ENCODE results near the gene FLT3.
"Not testable (repeated sequence)": the region's sequence is repeated elsewhere in the genome, so short reads cannot be mapped to it uniquely, and the experiment has no call there.

Gene FLT3

DNA sequence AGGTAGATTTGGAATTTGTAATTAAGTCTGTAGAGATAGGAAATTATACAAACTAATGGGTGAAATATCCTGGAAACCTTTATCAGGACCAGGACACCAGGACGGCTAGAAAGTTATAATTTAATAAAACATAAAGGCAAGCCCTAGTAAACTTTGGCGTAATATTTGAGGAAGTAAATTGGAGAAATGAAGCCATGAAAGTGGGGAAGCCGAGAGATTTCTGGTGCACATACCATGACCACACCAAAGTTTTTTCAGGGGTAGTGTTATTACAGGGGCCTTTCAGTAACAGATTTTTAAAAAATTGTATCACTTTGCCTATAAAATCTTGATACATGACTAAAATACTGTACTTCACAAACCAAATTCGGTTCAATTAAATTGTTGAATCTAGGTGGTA is 57.2 kb downstream of the FLT3 start:
- no peak for DNase-seq

GRCh38 chr13:28041501-28041900 is 58.9 kb downstream of the FLT3 start:
- DNase-seq = no peak

DNA sequence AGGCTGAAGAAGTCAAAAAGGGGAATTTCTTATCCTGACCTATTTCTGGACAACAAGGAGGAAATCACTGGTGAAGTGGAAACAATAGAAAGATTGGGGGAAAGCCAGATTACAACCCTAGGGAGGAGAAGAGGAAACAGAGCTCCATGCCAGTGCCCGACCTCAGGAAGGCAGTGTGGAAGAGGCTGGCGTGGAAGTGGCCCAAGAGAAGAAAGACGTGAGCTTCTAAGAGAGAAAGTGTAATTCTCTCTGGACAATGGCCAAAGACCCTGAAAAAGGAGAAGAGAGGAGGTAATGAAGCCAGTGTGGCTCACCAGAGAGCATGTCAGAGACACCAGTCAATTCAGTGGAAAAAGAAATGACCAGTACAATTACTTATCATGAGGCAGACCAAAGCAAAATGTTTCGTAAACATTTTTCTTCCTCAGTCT is 59.3 kb downstream of the FLT3 start:
- DNase-seq = no peak

DNA sequence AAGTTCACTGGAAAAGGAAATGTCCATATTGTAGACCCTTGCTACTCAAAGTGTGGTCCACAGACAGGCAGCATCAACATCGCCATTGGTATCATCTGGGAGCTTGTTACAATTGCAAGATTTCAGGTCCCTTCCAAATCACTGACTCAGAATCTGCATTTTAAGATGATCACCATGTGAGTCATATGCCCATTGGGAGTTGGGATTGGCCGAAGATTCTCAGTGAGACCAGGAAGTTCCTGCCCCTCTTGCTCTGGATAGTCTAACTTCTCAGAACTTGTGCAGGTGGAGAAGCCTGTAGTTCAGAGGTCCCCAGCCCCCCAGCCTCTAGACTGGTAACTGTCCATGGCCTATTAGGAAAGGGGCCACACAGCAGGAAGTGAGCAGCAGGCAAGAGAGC is 63.0 kb downstream of the FLT3 start:
- DNase-seq = no peak

DNA sequence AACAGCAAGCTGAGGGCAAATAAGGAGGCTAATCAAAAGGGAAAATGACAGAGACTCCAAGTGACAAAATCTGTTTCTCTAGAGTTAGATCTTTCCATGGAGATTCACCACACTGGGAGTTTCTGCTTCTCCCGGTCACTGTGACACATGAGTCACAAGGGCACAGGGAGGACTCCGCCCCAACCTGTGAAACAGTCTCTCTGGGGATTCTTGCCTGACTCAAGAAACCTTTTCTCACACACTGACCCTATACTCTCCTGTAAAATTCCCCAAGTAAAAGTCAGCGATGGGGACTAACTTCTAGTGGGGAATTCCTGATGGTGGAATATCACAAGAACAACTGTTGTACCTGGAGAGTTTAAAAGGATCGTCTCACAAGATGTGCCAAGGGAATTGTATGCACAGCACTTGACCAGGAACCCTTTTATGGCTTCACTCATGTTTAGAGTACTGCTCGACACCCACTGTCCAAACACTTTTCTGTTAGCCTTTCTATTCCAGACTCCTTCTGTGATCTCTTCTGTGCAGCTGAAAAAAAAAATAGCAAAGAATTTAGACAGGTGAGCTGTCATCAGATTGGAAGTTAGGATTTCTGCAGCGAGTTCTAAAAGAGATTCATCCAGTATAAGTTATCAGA is 65.1 kb downstream of the FLT3 start:
- no peak for DNase-seq

GRCh38 chr13:28033894-28034655 is 66.3 kb downstream of the FLT3 start:
- DNase-seq = no peak

DNA sequence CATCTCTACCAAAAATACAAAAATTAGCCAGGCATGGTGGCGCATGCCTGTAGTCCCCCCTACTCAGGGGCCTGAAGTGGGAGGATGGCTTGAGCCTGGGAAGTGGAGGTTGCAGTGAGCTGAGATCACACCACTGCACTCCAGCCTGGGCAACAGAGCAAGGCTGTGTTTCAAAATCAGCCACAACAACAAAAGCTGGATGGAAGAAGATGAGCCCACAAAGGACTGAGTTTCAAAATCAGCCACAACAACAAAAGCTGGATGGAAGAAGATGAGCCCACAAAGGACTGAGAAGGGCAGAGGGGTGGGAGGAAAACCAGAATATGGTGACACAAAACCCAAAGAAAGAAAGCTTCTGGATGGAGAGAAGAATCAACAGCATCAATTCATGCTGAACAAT is 67.9 kb downstream of the FLT3 start:
- not testable (repeated sequence) for DNase-seq

DNA sequence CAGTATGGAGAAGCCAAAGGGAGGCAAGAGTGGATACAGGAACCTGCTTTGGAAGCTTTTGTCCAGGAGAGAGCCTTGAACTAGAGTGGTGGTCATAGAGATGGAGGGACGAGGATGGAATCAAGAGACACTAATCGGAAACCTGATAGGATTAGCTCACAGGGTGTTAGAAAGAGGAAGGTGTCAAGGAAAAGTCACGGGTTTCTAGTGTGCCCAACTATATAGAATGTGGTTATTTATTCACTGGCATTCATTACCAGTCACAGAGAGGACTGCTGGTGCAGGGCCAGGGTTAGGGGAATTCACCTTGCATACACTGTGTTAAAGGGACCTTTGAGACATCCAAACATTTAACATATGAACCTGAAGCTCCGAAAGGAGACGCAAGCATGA is 68.5 kb downstream of the FLT3 start:
- no peak for DNase-seq

GRCh38 chr13:28031220-28031895 is 69.0 kb downstream of the FLT3 start:
- no peak for DNase-seq

DNA sequence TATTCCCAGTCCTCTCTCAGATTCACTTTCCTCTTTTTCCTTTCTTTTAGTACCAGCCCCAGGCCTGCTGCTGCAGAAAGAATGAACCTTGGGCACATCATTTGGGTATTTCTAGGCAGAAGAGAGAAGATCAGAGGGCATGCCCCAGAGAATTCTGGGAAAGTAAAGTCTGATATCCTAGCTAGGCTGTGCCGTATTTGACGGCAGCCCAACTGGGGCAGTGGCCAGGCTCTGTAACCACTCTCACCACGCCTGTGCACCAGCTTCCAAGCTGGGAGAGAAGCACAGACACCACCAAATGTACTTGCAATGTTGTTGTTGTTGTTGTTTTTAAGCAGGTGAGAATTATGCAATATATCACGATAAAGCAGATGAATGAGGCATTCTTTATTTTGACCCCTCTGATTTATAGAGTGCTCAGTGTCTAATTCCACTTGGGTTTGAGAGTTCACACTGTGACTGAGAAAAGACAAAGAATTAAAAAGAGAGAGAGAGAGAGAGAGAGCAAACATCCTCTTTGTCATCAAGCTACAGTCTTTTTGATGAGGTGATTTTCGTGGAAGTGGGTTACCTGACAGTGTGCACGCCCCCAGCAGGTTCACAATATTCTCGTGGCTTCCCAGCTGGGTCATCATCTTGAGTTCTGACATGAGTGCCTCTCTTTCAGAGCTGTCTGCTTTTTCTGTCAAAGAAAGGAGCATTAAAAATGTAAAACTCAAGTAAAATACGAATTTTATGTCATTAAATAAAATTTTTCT is 72.6 kb downstream of the FLT3 start:
- no peak for DNase-seq

- no peak for DNase-seq
These were observed 73.3 kb downstream of the FLT3 start for GRCh38 chr13:28027071-28027470.

DNA sequence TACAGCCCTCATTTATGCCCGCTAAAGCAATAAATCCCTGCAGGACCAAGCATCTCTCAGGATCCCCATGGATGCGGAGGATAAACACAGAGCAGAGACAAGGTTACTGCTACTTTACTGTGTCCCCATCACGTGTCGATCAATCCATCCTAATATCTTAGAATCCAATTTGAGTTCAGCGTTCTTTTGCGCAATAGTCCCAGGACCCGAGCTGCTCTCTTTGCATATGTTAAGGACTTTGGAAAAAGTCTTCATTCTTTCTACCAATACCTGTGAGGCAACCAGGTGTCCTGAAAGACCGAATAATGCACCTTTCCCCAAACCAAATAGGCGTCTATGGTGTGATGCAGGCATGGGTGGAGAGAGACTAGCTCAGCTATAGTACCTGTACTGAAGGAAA is 73.9 kb downstream of the FLT3 start:
- no peak for DNase-seq

DNA sequence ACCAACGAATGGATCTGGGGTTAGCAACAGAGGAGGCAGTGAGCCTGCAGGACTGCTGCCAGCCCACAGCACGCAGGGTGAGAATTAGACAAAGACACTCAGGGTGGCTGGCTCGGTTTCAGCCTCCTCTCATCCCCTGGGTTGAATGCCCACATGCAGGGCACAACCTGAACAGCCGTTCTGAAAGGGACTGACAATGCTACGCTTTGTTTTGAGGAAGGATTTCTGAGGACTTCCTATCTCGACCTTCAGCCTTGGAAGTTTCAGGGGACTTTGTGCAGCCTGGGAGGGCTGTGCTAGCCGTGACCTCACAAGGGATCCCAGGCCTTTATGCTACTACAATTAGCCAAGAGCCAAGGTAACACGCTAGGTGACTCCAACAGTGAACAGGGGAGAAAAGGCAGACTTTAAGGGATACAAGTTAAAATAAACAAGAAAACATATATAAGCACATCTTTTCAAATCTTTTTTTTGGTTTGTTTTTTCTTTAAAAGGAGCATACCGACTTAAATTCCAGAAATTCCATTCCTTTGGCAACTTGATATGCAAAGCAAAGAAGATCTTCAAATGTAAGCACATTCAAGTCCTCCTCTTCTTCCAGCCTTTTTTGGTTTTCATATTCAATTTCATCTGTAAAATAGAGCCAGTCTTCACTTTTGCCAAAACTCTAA is 77.4 kb downstream of the FLT3 start:
- DNase-seq = no peak

DNA sequence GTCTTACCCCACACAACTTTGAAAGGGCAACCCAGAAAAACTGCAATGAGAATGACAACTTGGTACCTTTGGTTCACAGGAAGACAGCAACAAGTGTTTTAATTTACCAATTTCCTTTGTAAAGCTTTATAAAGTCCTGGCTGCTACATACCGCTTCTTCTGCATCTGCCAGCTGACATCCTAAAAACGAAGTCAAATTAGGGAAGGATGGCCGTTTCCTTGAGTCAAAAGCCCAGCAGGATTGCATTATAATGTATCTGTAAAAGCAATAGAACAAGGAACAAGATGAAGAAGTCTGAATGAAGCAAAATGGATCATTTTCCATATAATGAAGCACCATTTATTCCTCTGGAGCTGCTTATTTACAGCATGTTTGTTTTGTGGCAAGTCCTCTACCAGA is 86.1 kb downstream of the FLT3 start:
- no peak for DNase-seq

DNA sequence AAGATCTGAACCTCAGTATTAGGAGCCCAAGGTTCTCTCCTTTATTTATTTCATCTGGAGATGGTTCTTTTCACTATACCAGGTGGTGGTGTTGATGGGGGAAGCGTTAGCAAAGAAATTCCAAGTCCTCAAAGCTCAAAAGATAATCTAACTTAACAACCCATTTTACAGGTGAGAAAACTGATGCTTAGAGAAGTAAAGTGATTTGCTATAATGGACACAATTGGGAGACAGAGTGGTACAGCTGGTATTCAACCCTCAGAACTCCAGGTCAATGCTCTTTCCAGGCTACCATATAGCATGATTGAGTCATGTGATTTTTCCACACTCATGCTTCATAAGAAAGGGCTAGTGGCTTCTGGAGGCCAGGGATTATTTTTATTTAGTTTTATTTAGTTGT is 86.9 kb downstream of the FLT3 start:
- DNase-seq = no peak

DNA sequence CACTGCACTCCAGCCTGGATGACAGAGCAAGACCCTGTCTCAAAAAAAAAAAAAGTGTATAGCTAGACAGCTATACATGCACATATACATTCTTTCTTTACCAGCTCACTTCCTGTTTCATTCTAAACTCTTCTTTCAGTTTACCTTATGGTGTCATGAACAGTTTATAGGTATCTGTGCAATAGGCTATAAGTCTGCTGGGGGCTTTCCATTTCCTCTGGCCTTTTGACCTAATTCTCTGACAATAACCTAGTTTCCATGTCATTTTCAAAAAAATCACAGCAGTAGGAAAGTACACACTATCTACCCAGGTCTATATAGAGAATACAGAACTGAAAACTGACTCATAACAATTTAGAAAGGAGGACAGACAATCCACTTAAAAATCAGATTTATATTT is 87.5 kb downstream of the FLT3 start:
- DNase-seq = no peak

DNA sequence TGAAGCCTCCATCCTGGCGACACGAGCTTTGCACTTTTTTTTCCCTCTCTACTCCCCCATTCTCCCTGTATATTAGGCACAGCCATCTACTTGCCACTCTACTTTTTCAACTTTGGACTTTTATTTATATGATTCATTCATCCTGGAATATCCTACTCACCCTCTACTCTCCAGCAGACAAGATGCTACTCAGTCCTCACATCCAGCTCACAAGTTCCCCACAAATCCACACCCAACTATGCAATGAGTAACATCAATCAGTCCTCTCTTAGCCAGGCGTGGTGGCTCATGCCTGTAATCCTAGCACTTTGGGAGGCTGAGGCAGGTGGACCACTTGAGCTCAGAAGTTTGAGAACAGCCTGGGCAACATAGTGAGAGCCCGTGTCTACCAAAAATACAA is 88.0 kb downstream of the FLT3 start:
- no peak for DNase-seq

DNA sequence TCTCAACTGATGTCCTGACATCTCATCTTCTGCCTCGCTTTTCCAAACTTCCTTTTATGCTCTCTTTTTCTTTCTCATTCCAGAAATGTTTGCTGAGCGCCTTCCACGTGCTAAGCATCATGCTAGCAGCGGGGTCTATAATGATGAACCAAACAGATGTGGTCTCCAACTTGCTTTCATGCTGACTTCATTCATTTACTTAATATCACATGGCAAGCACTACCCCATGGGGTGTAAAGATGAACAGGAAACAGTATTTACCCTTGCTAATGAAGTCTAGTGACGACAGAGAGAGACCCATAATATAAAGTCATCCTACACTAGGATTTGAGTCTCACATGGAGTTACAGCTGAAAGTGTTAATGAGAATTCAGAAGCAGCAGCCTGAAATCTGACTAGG is 90.3 kb downstream of the FLT3 start:
- DNase-seq = no peak

GRCh38 chr13:28005016-28005415 is 95.4 kb downstream of the FLT3 start:
- DNase-seq = not testable (repeated sequence)

GRCh38 chr13:28002886-28003698 is 97.3 kb downstream of the FLT3 start:
- DNase-seq = no peak

DNA sequence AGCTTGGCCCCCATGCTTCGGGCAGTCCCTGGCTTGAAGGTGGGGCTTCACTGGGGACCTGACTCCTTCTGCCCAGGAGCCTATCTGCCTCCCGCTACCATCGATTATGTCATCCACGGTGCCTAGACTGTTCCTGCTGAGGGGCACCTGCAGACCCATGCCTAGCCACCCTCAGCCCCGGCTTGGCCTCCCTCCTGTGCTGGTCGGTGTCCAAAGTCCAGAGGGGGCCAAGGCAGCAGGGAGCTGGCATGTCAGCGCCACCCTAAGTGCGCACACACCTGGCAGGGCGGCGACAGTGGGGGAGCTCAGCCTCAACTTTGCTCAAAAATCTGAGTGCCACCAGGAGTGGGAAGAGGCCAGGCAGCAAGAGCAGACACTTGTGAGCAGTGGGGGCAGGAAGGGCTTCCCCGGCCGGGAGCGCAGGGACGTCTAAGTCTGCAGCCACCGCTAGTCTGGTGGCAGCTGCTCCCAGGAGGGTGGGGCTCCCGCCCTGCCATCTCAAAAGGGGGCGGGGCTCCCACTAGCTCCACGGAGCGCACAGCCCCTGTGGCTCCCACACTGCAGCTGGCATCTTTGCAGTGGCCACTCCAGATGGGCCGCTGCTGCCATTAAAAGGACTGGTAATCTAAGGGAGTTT is 98.4 kb downstream of the FLT3 start:
- no peak for DNase-seq

- DNase-seq = no peak
These were observed 99.3 kb downstream of the FLT3 start for GRCh38 chr13:28001049-28001448.
